ENCODE measurements around the gene CABLES1. TPM values are rescaled to one million over a fixed set of nuclear protein-coding genes. Genes with fewer than 3 reads are reported as not detected.

The CABLES1 gene
- polyA plus RNA-seq, 2 of the 4 experiments (the other 2 are of a cell fraction) = 4.5 to 8.6 TPM

DNA sequence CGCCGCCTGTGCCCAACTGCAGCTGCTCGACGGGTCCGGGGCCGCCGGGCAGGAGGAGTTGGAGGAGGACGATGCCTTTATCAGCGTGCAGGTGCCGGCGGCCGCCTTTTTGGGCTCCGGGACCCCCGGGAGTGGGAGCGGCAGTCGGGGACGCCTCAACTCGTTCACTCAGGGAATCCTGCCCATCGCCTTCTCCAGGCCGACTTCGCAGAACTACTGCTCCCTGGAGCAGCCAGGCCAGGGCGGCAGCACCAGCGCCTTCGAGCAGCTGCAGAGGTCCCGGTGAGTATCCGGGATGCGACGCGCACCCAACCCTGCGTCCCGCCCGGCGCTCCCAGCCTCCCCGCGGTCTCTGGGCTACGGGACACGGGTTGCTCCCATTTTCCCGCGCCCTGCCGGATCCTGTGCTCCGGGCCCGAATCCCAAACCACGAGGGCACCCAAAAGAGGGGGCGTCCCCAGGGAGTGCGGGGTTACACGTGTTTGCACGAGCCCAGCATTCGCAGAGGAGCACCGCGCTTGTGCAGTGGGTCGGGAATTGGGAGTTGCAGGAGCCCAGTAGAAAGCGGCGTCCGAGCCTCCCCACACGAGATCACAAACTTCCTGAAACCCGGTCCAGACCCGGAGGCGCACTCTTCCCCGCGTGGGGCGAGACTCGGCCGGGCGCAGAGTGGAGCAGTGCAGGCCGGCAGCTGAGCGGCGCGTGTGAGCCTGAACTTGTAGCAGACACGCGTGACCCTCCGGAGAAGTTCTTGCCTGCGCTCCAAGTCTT lies 1.2 kb downstream of the CABLES1 start:
- Histone ChIP-seq H3K4me2 (peak overlapping the region; percentile 95), H3K9me3 (no peaks in the 10 kb centered on the region), H3K4me3 (peak overlapping the region; percentile 85), H3K4me1 (peaks cover 29% of the 10 kb centered on the region), H3K27ac (peak overlapping the region; percentile 91 to 97)
- POLR2A ChIA-PET = no interaction called here
- 56% methylated on average over 28 of the region's 72 CpGs for WGBS (ENCODE audit: missing lambda C conversion rate)
- CTCF ChIA-PET = interaction anchor here (0.7 to 2.1 kb wide), 4 partner anchors 17 to 275 kb away, joined by 3 to 7 read pairs (median 5); no protein-coding TSS in a partner anchor
- DNase-seq (ENCODE audit: low read depth in 1 of 2, low spot score in 1 of 2) (no peak), FAIRE-seq (no peak), ATAC-seq (peak; percentile 28 to 60; a peak in 4 of 6 replicates)
- TF ChIP-seq, protein P1, sequence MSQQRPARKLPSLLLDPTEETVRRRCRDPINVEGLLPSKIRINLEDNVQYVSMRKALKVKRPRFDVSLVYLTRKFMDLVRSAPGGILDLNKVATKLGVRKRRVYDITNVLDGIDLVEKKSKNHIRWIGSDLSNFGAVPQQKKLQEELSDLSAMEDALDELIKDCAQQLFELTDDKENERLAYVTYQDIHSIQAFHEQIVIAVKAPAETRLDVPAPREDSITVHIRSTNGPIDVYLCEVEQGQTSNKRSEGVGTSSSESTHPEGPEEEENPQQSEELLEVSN (IDR thresholded peaks at IDR 0.05; ENCODE audit: borderline replicate concordance, low read depth) = peak; percentile 87
- TF ChIP-seq KDM1A (IDR thresholded peaks at IDR 0.05; ENCODE audit: low read depth) (no peak), FOSL2 (IDR thresholded peaks at IDR 0.05) (no peak), FOSL2 (CRISPR knock-in tag; IDR thresholded peaks at IDR 0.05) (no peak), ZC3H11A (IDR thresholded peaks at IDR 0.05) (no peak), HOXA7 (CRISPR knock-in tag; IDR thresholded peaks at IDR 0.05) (no peak), CHD4 (IDR thresholded peaks at IDR 0.05; ENCODE audit: borderline replicate concordance) (no peak), USF2 (IDR thresholded peaks at IDR 0.05) (no peak), POLR2AphosphoS2 (conservative IDR thresholded peaks at IDR 0.05; ENCODE audit: low read length) (no peak), NR3C1 (IDR thresholded peaks at IDR 0.05) (no peak), GATA3 (IDR thresholded peaks at IDR 0.05; ENCODE audit: borderline replicate concordance) (no peak), MAX (IDR thresholded peaks at IDR 0.05) (peak; percentile 43; the same call in 1 of the 2 replicates), EHMT2 (IDR thresholded peaks at IDR 0.05; ENCODE audit: low read depth) (no peak), HDAC2 (IDR thresholded peaks at IDR 0.05) (no peak), CTCF (IDR thresholded peaks at IDR 0.05) (no peak), MAZ (IDR thresholded peaks at IDR 0.05; ENCODE audit: borderline replicate concordance, low read depth, low read length) (no peak), EP300 (IDR thresholded peaks at IDR 0.05) (no peak), SMC3 (IDR thresholded peaks at IDR 0.05) (no peak), HOXB13 (CRISPR knock-in tag; IDR thresholded peaks at IDR 0.05; ENCODE audit: low read depth) (no peak), TP53 (CRISPR knock-in tag; IDR thresholded peaks at IDR 0.05) (no peak), JUN (IDR thresholded peaks at IDR 0.05) (0 out of 5 replicates have a peak, but pooled peaks of 1 of the 2 experiments have one; percentile 0)
- TF ChIP-seq, protein P2, sequence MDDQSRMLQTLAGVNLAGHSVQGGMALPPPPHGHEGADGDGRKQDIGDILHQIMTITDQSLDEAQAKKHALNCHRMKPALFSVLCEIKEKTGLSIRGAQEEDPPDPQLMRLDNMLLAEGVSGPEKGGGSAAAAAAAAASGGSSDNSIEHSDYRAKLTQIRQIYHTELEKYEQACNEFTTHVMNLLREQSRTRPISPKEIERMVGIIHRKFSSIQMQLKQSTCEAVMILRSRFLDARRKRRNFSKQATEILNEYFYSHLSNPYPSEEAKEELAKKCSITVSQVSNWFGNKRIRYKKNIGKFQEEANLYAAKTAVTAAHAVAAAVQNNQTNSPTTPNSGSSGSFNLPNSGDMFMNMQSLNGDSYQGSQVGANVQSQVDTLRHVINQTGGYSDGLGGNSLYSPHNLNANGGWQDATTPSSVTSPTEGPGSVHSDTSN (IDR thresholded peaks at IDR 0.05) = no peak

GRCh38 chr18:23137097-23137635 lies 1.9 kb downstream of the CABLES1 start:
- ATAC-seq = no peak
- FAIRE-seq = no peak
- CTCF ChIA-PET = interaction anchor here (1.4 to 2.1 kb wide), 3 partner anchors 16 to 275 kb away, joined by 4 to 7 read pairs (median 6); no protein-coding TSS in a partner anchor
- POLR2A ChIA-PET = no interaction called here
- TF ChIP-seq RAD21 (conservative IDR thresholded peaks at IDR 0.05 in 1 of 2, IDR thresholded peaks at IDR 0.05 in 1 of 2) = no peak
- no peak for TF ChIP-seq CBX2 (IDR thresholded peaks at IDR 0.05; ENCODE audit: borderline replicate concordance, low read depth)
- no peak for TF ChIP-seq FOSB (CRISPR knock-in tag; IDR thresholded peaks at IDR 0.05)
- TF ChIP-seq HEYL (CRISPR knock-in tag; IDR thresholded peaks at IDR 0.05) = no peak
- H3K4me3 ChIP-seq = peak overlapping the region; percentile 85
- peak overlapping the region in 1 of 2 experiments; percentile 97; a peak in 3 of 6 replicates for H3K27ac ChIP-seq
- H3K9me3 ChIP-seq = no peaks in the 10 kb centered on the region
- WGBS (ENCODE audit: missing lambda C conversion rate) = 66% methylated on average over 12 of the region's 12 CpGs
- DNase-seq (ENCODE audit: low read depth in 1 of 2, low spot score in 1 of 2) = no peak
- H3K4me1 ChIP-seq = peaks cover 36% of the 10 kb centered on the region
- peak overlapping the region; percentile 95 for H3K4me2 ChIP-seq
